Measurements from ENCODE around the gene LRRC15.

LRRC15 gene

DNA sequence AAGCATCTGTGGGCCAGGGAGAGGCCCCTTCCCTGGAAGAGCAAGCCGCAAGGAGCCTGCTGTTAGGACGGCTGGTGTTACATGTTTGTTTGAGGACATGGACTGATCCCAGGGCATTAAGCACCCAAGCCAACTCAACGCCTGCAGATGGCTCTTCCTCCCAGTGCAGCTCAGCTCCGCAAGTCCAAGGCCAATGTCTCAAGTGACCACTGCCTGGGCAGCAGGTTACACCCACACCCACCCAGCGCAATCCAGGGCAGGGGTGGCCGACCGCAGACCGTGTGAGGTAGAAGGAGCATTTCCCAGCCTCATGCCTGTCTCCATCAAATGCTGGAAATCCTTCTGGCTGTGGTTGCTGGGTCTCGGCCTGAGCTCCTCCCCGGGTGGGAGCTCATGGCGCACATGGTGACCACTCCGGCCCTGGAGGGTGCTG, 15.0 kb upstream of the LRRC15 start:
- DNase-seq = no peak

DNA sequence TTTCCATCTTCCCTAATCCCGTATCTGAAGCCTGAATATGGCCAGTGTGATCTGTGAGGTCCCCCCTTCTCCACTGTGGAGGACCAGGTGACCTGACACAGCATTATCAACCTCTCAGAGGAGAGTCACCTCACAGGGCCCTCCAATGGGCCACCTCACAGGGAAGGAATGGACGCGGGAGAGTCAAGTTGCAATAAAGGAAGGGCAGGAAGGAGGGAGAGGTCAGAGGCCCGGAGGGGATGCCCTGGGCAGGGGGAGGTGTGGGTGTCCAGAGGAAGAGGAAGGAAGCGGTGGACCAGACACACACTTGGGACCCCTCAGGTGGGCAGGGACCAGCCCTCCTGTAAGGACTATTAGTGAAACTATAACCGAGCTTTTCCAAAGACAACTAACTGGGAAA, 14.6 kb upstream of the LRRC15 start:
- DNase-seq = no peak

DNA sequence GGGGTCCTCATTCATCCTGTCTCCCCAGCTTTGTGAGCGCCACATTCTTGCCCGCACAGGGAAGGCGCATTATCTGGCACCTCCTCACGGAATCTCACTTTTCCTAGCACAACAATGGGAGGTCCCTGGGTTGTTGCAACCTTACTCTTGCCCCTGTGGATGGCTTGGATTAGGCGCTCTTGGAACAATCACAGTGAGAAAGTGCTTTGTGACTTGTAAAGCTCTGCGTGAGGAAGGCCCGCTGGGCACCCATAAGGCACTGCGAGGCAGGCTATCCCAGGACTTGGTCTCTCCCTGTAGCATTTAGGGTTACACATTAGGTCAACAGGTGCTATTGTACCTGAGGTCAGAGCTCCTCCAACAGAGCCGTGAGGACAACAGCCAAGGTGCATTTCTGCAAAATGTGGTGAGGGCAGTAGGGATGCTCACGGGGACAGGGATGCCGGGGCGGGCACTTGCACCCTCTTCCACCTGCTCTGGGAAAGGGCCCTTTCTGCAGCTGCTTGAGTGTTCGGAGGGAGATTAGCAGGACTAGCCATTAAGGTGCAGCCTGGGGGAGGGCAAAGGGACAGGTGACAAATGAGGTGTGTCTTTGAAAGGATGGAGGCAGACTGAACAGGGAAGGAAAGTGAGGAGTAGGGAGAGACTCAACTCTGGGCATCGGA, 13.9 kb upstream of the LRRC15 start:
- no peak for DNase-seq

DNA sequence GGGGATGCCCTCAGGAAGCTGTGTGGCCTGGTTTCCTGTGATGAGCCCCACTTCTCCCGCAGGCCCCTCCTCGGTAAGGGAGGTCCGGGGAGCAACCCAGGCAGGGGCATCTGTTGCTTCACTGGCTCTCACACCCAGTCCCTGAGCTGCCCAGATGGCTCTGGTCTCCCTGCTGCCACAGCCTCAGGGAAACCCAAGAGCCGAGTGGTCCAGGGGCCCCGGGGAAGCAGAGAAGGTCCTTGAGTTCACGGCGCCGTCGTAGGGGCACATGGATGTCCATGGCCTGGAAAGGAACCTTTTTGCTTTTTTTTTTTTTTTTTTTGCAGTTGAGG, 13.3 kb upstream of the LRRC15 start:
- no peak for DNase-seq

DNA sequence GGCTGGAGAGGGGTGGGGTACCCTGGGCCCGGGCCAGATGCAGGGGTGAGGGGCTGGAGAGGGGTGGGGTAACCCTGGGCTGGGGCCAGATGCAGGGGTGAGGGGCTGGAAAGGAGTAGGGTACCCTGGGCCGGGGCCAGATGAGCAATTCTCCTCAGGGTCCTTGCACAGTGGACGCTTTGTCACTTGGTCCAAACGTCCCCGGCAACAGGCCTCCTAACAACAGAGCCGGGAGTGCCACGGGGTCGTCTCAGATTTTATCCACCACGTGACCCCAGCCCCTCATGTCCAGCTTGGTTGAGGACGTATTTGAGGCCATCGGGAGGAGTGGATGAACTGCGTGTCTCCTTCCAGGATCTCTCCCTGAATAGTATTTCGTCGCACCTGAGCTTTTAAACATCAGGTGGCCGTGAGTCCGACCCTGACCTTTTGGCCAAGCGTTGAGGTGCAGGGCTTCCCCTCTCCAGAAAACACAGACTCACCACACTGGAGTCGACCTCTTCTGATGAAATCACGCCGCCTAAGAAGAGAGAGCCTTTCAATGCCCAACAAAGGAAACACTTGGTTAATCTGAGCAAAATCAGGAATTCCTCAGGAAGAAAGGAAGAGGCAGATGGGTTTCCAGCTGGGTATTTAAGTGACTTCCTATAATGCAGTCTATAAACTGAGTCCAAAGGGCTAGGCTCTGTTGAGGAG, 12.8 kb upstream of the LRRC15 start:
- DNase-seq = no peak

DNA sequence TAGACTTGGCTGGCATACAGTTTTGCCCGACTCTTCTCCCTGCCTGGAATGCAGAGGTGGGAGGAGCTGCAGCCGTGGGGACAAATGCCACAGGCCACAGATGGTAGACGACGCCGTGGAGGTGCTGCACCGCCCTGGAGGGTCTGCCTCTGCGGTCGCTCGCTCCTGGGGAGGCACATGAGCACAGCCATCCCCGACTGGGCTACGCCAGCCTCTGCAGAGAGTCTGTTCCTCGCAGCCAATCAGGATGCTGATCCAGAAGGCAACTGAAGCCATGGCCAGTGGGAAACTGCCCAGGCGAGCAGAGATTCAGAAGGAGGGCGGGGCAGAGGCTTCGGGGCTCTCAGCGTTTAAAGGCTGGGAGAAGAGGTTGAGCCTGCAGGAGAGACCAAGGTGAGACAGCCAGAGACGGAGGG, 11.9 kb upstream of the LRRC15 start:
- DNase-seq = no peak

DNA sequence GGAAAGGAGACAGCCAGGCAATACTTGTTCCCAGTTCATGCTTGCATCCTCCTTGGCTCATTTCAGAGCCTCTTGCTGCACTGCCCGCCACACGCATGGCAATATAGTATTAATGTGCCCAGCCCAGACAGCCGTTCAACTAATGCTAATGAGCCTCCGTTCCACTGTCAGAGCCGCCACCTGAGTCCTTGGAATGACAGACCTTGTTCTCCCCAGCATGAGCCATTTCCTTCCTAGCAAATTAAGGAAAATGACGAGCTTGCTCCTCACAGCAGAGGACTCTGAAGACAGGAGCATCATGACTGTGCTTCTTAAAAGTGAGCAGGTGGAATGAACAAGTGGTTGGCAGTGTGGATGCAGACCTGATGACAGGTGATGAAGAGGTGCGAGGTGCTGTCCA, 10.8 kb upstream of the LRRC15 start:
- DNase-seq = no peak

DNA sequence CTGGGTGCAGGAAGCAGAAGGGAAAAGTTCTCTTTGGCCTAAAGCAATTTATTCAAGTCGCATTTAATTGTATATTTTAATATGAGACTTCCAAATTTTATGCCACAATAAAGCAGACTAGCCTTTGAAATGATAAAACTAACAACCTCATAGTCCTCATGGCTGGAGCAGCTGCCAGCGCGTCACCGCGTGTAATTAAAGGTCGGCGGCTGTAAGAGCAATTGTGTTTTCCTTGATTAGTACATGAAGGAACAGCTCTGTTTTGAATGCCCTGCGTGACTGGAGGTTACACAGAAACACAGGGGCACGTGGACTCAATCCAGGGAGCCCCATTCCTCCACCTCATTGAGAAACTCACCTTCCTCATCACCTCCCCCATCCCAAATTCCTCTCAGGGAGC, 10.1 kb upstream of the LRRC15 start:
- no peak for DNase-seq

DNA sequence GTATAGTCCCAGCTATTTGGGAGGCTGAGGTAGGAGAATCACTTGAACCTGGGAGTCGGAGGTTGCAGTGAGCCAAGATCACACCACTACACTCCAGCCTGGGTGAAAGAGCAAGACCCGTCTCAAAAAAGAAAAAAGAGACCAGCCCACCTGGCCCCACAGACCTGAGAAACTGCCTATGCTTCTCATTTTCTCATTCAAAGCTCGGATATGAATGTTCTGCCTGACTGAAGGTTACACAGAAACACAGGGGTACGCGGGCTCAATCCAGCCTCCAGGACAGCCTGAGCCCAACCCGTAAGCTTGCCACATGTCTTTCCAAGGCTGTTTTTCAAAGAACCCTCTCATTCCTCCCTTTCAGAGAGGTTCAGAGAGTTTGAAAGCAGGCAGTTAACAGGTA, 9.7 kb upstream of the LRRC15 start:
- no peak for DNase-seq

DNA sequence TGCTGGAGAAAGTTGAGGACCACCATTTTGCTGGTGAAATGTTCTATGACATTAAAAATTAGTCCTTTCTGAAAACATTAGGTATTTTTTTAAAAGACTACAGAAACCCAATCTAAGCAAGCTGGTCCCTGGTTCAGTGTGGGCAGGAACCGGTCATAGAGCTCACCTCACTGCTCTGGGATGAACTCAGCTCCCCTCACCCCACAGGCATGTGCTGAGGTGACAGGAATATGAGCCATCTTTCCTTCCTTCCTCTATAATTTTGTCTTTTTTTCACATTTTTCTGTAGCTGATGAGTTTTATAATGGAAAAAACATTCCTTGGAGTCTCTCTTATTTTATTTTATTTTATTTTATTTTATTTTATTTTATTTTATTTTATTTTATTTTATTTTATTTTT, 8.2 kb upstream of the LRRC15 start:
- no peak for DNase-seq

DNA sequence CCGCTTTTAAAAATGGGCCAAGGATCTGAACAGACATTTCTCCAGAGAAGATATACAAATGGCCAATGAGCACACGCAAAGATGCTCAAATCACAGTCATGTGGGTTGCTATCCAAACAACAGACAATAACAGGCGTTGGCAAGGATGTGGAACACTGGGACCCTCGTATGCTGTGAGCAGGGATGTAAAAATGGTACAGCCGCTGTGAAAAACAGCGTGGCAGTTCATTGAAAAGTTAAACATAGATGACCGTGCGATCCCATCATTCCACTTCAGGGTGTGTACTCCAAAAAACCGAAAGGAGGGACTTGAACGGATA, 6.7 kb upstream of the LRRC15 start:
- no peak for DNase-seq

DNA sequence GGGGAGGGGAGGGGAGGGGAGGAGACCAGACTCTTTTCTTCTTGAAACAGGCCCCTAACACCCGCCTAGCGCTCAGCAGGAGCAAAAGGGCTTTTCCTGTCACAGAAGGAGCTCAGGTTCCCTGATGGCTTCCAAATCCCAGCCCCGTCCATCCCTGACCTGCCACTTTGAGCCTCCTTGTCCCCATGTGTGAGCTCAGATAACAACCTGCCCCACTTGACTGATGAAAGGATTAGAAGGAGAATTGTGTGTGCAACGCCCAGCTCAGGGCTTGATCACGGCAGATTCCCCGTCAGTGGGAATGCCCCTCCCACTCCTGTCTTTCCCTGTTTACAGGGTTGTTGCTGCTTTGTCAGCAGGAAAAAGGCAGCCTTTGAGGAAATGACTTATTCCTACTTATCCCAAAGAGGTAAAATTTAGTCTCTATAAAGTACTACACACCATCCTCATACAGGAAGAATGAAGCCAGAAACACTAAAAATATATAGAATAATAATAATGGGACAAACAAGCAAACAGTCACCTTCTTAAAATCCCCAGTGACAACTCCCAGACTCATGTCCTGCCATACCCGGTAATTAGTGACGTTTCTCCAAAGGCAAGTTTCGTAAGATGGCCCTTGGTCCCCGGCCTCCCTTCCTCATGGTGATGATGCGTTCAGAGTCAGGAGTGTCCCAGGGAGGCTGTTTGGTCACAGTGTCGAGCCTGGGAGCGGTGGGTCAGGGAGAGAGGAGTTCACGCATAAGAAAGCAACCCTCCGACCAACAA, 6.1 kb upstream of the LRRC15 start:
- no peak for DNase-seq

DNA sequence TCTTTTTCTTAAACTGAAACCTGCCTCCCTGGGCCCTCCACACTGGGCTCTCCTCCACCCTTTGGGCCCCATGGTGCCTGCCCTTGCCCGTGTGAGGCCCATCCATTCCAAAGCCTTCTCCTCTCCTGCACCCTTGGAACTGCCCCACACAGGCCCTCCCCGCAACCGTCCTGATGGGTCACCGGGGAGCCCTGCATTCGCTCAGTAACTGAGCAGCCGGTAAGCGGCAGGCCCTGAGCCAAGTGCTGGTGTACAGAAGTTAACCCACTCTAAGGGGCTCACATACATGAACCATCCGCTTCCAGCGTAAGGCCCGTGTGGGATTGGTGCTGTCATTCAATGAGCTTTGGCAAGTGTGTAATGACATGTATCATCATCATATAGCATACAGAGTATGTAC, 5.4 kb upstream of the LRRC15 start:
- no peak for DNase-seq

DNA sequence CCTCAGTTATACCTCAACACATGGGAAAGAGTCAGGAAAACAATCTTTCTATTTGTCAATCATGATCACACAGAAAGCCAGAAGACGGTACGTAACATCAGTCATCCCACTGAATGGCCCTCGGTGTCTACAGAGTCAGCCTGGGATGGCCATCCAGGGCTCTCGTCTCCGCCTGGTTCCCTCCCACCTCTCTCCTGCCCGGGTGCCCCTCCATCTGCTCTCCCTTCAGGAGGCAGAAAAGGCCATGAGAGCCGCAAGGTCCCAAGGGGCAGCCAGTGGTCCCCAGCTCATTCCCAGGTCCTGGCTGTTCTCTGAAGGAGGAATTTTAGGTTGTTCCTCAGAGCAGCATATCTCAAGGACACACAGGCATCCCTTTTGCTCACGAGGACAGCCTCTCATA, 4.4 kb upstream of the LRRC15 start:
- DNase-seq = no peak

DNA sequence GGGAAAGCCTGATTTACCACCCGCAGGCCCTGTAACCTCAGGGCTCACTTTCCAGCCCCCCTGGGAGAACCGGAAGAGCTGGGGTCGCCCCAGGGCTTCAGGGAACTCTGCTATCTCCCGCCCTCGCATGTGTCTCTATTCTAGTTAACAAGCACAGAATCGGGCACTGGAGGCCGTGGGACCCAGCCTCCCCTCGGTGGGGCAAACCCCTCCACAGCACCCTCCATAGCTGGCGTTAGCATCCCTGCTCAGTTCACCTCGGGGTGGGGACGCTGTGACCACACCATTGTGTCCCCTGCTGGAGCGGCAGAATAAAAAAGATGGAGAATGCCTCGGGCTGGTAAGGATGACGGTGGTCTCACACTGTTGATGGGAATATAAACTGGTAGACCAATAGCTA, 3.5 kb upstream of the LRRC15 start:
- DNase-seq = no peak

DNA sequence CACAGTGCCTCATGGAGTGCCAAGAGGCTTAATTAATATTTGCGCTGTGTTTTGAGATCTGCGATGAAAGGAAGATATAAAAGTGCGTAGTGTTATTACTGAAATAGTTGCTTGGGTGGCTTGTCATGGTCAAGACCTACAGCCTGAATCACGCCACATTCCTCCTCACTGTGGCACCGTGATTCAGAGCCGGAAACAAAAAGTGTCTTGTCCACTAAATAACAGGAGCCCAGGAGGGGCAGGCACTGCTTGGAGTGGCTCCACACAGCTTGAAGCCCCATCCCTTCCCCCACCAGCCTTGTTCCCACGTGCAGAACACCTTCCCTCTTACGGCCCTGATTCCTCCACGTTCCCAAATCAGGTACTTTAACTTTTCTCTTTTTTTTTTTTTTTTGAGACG, 1.2 kb upstream of the LRRC15 start:
- no peak for DNase-seq

DNA sequence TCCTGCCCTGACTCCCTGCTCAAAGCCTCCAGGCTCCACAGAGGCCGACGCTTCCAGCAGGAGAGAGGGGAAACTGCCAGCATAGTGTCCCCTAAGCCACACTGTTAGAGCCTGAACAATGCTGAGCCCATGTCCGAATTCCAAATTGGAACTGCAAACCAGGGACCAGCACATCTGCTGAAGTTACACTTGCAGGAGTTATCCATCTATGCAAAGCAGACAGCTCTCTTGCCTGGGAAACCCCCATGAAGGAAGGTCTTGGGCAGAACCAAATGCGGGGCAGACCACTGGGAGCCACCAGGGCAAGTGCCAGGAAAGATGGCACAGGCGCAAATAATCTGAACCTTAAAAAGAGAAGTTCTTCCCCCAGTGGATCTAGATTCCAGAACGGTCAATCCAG, 625 bp downstream of the LRRC15 start:
- no peak for DNase-seq

DNA sequence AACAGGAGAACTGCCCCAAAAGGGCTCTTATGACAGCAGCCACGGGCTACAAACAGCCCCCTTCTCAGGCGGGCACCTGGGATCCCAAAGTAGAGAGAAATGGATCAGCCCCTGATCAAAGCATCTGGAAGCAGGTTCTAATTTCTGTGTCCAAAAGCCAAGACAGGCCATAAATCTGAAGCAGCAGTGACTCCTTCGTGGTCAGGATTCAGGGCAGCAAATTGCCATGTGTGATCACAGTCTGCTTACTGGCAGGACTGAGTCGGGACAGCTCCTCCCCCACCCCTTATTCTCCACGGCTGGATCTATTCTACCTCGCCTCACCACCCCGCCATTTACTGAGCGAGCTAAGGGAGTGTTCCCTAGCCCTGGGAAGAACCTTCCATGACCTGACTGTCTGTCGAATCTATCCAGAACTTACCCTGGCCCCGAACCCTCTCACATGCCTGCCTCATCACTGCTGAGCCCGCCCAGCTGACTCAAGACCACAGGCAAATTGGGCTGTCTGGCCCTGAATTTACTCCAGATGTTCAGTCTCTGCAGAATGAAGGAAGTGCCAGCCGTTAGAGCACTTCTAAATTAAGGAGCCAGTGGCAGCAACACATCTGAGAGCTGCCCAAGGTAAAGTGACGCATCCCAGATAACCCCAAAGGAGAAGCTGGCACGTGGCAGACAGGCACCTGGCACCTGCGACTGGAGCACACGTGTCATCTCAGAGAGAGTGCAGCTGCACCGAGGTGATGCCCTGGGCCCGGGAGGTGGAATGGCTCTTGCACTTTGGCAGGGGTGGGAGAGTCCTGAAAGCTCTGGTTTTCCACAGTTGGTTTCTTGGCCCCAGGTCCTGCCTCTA, 1.3 kb downstream of the LRRC15 start:
- no peak for DNase-seq

DNA sequence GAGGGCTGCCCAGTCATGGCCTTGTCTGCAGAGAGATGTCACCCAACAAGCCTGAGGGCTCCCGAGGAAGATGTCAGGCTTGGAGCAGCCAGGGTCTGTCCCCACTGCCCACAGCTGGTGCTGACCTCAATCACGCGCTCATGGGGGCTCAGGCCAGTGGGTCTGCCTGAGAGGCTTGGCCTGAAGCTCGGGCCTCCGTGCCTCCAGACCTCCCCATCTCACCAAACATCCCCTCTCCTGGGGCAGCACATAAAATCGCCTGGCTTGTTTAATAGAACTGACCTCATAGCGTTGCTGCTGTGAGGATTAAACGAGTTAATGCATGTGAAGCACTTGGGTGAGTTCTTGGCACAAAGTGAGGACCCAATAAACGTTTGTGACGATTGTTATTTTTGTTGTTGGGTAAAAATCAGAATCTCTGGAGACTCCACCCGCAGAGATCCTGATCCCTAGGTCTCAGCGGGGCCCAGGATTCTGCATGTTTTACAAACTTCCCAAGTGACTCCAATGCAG, 3.5 kb downstream of the LRRC15 start:
- DNase-seq = no peak

DNA sequence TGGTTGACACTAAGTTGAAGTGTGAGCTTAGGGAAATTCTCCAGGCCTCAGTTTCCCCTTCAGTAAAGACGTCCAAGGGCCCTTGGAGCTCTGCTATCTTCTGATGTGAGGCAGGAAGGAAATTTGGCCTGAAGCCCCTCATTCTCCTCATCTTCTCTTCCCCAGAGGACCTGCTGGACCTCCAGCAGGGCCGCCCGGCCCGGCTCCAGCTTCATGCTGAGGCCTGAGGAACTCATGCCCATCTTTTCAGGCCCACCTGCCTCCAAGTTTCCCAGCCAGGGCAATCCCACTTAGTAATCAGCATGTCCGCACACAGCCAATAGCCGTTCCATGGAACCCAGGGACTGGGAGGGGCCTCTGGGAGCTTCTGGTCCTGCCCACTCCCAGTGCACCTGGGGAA, 4.0 kb downstream of the LRRC15 start:
- no peak for DNase-seq

DNA sequence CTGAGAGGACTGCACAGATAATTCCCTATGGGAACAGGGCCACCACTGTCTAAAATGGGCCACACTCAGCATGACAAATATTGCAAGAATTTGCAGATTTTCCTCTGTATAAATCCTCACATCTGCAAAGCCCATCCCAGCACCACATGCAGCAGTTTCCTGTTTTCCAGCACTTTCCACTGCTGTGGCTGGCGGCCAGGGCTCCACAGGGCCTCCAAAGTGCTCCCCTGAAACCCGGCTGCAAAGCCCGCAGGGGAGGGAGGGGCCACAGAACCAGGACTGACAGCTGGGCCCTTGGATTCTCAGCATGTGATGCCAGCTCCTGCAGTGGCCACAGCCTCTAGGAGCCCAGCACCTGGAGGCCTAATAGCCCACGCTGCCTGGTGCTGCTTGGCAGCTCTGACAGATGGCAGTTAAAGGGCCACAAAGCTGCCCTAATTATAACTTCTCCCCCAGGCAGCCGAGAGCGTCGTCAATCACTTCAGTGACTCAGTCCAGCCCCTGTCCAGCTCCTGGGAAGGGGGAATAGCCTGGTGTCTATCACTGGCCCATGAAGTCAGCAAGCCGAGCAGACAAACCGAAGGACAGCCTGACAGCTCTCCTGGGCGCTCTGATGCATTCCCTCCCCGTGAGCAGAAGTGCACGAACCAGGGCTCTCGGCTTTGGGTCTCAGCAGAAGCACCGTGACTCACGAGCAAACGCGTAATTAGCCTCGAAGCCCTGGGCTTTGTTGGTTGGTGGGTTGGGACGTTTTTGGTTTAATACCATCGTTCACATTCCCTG, 4.7 kb downstream of the LRRC15 start:
- no peak for DNase-seq

DNA sequence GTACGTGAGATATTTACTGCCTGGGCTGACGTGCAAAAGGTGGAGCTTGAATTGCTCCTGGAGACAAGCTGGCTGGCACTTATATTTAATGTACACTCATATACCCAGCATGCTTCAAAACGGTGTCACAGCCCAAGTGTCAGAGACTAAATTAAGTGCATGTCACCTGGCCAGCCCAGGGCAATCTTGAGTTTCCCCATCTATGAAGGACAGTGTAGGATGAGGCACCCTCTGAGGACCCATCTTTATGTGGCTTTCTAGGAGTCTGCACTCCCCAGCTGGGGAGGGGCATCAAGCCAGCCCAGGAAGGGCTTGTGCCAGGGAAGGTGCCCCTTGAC, 5.3 kb downstream of the LRRC15 start:
- DNase-seq = no peak

DNA sequence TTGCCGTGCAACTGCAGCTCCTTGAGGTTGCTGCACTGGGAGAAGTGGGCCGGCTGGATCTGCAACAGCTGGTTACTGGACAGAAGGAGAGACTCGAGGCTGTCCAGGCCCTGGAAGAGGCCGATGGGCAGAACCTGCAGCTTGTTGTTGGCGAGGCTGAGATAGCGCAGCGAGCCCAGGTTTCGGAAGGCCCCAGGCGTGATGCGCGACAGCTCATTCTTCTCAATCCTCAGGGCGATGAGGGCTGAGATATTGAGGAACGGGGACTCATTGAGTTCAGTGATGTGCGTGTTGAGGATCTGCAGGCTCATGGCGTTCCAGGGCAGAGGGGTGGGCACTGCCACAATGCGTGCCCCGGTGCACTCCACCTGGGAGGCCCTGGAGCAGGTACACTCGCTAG, 9.0 kb downstream of the LRRC15 start:
- no peak for DNase-seq

Measured in activated CD4-positive, alpha-beta T cell treated with anti-CD3 and anti-CD28 coated beads, Interleukin-10, Interleukin-2, amounts not matched to agents 100 ng/mL and 50 ng/mL, durations not matched to agents 16 hours and 8 hours (primary cell).